OCI-M2 (cell line): Measurements from ENCODE around the gene CAPZA1.

Experiments used
- DNase-seq: peaks from one replicate; lab custom pipeline; 2025; ENCODE audit not compliant: unreplicated experiment; lab: John Stamatoyannopoulos, UW

CAPZA1 gene

DNA sequence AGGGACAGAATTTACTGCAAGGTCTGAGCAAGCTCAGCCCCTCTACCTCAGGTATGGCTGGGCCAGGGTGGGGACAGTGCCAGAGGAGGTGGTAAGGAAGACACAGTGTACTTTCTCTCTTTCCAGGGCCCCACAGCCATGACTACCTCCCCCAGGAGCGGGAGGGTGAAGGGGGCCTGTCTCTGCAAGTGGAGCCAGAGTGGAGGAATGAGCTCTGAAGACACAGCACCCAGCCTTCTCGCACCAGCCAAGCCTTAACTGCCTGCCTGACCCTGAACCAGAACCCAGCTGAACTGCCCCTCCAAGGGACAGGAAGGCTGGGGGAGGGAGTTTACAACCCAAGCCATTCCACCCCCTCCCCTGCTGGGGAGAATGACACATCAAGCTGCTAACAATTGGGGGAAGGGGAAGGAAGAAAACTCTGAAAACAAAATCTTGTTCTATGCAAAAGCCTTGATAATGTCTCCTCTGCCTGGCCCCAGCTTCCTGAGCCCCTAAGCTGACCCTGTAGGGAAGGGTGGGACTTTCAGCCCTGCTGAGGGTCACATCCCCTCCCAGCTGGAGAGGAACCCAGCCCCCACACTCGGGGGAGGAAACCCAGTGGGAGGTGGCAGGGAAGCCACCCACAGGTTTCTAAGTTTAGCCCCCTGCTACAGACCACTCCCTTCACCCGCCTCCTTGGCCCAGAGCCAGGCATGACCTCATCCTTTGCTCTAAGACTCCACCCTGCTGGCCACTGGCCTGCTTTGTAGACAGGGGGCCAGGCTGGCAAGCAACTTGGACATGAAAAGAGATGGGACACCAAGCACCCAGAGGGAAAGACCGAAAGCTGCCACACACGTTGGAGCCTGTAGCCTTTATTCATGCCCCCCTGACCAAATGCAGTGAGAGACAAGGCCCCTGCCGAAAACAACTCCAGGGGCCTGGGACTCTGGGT lies 80.9 kb downstream of the CAPZA1 start:
- peak; percentile 91 for DNase-seq

- DNase-seq: no peak
Observed at GRCh38 chr1:112701227-112702066, 81.8 kb downstream of the CAPZA1 start.

GRCh38 chr1:112702067-112702395 lies 82.4 kb downstream of the CAPZA1 start:
- no peak for DNase-seq

DNA sequence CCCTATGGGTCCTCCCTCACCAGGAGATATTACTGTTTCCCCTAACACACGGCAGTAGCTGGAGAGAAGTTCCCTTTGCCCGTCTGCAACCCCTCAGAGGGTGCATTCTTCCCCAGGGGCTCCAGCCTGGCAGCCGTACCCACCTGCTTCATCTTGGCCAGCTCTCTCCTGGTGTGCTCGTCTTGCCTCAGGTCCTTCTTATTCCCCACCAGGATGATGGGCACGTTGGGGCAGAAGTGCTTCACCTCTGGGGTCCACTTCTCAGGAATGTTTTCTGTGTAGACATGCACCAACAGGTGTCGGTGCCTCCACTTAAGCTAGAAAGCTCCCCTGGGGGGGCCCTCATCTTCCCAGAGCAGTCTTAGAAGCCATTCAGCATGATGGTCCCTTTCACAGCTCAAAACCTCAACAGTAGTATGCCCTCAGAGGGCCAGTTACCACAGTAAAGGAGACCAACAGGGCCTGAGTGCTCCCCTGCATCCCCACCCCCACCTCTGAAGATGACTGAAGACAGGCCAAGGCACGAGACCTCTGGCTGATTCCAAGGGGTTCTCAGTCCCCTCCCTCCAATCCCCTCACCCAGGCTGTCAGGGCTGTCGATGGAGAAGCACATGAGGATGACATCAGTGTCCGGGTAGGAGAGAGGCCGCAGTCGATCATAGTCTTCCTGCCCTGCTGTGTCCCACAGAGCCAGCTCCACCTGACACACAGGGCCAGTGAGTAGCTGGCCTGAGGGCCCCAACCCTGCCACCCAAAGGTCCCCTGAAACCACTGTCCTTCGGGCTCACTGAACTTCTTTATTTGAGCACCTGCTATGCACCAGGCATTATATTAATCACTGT lies 83.0 kb downstream of the CAPZA1 start:
- no peak for DNase-seq

DNA sequence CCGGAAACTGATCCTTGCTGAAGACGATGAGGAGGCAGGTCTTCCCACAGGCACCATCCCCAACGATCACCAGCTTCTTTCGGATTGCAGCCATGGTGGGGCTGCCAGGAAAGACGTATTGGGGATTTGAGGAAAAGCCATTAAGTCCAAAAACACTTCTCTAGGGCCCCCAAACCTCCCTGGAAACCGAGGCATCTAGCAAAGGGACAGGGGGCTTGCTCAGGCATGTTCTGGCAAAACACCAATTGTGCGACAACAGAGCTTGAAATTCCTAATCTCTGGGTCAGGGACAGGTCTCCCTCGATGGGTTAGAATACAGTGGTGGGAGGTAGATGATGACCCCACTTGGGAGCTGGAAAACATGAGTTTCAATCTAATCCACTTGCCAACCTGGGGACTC lies 84.1 kb downstream of the CAPZA1 start:
- no peak for DNase-seq

DNA sequence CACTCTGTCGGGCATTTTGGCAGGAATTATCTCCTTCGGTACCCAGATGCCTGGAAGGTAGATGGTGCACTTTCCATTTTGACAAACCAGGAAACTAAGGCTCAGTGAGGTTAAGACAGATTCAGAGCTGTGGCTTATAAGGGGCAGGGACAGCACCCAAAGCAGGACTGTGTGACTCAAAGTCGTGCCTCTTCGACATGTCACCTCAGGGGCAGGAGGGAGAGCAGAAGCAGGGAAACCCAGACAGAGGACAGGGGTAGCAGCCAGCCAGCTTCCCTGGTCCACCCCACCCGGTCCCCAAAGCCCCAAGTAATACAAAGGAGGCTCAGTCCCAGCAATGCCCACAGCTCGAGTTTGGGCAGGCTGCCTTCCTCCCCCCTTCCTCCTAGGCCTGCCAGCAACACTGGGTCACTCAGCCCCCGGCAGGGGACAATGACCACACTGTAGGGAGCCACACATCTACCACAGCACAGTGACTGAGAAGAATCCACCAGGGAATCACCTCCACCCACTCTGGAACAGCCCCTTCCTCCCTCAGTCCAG lies 84.8 kb downstream of the CAPZA1 start:
- DNase-seq: no peak

- DNase-seq: peak; percentile 79
Observed at GRCh38 chr1:112704934-112705627, 85.4 kb downstream of the CAPZA1 start.

DNA sequence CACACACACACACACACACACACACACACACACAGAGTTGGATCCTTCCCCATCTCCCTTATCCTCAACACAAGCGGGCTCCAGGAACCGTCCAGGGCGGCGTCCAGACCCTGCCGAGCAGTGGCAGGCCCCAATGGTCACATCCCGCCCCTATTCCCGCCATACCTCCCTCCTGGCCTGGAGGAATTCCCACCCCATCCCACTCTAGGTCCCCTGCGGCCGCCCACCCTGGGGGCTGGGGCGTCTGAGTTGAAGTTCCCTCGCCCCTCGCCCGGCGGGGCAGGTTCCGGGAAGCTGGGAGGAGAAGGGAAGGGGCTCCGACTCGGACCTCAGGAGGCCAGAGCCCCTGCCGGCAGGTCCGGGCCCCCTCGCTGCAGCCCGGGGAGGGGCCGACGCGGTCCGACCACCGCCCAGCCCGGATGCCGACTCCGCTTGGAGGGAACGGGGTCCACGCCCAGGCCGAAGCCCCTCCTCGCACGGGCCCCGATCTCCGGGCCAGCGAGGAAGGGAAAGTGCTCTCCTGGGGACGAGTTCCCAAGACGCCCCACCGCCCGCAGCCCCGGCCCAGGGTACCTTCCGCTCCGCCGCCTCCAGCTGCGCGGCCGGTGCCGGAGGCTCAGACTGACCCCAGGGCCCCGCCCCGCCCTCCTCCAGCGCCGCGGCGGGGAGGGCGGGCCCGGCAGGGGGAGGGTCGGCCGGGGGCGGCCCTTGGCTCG lies 87.0 kb downstream of the CAPZA1 start, which contains the start of gene RHOC:
Gene RHOC (minus strand): TSS at position 623 of the 716 bp plus-strand sequence. CDS start 3,328 bp downstream, outside the sequence.
- no peak for DNase-seq

- DNase-seq: no peak
Observed at GRCh38 chr1:112707221-112708001, 87.8 kb downstream of the CAPZA1 start.

GRCh38 chr1:112708002-112708448 lies 88.4 kb downstream of the CAPZA1 start:
- no peak for DNase-seq

DNA sequence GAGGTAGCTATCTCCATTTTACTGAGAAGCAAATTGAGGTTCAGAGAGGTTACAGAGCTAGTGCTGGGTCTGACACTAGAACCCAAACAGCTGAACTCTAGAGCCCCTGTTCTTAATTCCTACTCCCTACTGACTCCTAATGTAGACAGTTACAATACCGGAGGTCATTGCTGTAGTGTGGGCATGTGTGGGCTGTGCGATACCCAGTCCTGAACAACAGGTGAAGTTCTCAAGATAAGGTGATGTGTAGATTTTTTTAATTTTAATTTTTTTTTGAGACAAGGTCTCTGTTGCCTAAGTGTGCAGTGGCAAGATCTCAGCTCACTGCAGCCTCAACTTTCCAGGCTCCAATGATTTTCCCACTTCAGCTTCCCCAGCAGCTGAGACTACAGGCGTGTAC lies 88.9 kb downstream of the CAPZA1 start:
- DNase-seq: no peak

GRCh38 chr1:112710159-112710558 lies 90.5 kb downstream of the CAPZA1 start:
- DNase-seq: no peak

DNA sequence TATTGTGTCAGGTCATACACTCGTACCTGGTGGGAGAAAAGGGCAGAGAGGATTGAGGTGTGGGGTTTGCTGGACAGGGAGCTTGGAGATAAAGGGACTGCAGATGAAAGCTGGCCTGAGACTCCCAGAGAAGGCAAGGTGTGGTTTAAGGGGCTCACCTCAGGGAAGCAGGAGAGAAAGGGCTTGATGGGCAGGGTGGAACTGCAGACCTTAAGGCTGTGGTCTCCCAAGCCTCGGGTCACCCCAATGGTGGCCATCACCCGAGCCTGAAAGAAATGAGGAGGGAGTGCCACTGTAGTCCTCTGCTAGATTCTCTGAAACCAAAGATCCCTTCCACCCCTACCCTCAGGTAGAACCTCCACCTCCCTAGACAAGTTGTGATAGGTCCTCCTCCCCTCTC lies 91.0 kb downstream of the CAPZA1 start:
- DNase-seq: no peak

DNA sequence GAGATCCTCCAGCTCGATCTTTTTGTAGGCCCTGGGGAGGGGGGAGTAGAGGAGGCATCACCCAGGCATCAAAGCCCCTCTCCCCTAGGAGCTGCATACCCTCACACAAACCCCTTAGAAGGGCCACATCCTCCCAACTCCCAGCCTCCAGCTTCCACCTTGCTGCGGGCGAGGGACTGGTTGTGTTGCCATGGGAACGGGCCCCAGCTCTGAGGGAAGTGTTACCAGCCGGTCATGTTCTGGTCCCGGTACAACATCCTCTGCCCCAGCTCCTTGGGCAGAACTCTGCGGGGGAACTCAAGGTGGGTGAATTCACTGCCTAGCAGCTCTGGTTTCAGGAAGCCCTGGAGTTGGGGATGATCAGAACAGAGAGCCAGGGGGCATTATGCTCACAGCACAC lies 91.4 kb downstream of the CAPZA1 start:
- DNase-seq: no peak

DNA sequence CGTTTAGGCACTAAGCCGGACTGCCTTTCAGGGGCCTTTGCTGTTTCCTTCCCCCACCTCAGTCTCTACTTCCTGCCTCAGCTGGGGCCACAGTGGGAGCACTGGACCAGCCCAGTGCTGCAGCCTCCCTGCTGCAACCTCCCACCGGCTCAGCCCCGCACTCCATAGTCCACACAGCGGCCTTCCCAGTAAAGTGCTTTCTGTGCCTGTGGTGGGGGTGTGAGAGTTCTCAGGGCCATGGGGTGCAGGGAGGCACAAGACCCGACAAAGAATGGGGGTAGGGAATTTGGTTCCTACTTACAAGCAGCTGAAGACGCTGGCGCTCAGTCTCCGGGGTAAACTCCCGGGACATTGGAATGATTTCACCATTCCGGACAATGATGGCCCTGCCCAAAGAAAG lies 92.0 kb downstream of the CAPZA1 start:
- DNase-seq: no peak

GRCh38 chr1:112712191-112712590 lies 92.6 kb downstream of the CAPZA1 start:
- no peak for DNase-seq

DNA sequence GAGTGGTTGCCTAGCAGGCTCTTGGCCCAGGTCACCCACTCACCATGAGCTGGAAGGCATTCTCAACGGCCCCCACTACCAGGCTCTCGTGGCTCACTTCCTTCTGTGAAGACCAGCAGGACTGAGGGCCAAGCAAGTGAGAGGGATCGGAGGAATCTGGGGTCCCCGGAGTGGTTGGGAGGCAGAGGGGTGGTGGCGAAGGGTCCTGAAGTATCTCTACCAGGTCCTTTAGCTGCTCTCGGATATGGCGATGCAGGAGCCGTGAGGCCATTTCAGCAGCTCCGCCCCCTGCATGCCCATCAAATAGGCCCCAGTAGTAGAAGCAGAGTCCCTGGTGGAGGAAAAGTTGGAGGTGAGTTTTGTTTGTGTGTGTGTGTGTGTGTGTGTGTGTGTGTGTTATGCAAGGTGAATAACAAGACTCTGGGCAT lies 93.1 kb downstream of the CAPZA1 start:
- DNase-seq: no peak

- no peak for DNase-seq
Observed at GRCh38 chr1:112713466-112714312, 94.1 kb downstream of the CAPZA1 start.
